GM12801 (cell line): ENCODE measurements around the gene ARFGAP1.

Source experiments
- CTCF ChIP-seq: IDR thresholded peaks from one replicate; pipeline ENCODE4 v1.5.1; 2011; ENCODE audit warnings: control low read depth; ENCODE audit not compliant: insufficient read length; ENCODE audit errors: extremely low read depth

ARFGAP1 gene

GRCh38 chr20:63325021-63325471, 52.4 kb downstream of the ARFGAP1 start:
- no peak for TF ChIP-seq CTCF

- no peak for TF ChIP-seq CTCF
Observed at GRCh38 chr20:63325554-63326313, 53.1 kb downstream of the ARFGAP1 start.

GRCh38 chr20:63326314-63327230, 54.0 kb downstream of the ARFGAP1 start:
- no peak for TF ChIP-seq CTCF

- no peak for TF ChIP-seq CTCF
Observed at GRCh38 chr20:63327231-63327745, 54.7 kb downstream of the ARFGAP1 start.

- TF ChIP-seq CTCF = no peak
Observed at GRCh38 chr20:63328026-63328700, 55.5 kb downstream of the ARFGAP1 start.

GRCh38 chr20:63328718-63329275, 56.2 kb downstream of the ARFGAP1 start:
- no peak for TF ChIP-seq CTCF
